ENCODE data around the gene MTMR2.
"Not testable (repeated sequence)": the region's sequence is repeated elsewhere in the genome, so short reads cannot be mapped to it uniquely, and the experiment has no call there.

Gene MTMR2

DNA sequence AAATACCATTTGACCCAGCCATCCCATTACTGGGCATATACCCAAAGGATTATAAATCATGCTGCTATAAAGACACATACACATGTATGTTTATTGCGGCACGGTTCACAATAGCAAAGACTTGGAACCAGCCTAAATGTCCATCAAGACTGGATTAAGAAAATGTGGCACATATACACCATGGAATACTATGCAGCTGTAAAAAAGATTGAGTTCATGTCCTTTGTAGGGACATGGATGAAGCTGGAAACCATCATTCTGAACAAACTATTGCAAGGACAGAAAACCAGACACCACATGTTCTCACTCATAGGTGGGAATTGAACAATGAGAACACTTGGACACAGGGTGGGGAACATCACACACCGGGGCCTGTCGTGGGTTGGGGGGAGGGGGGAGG lies 112.9 kb downstream of the MTMR2 start:
- DNase-seq (ENCODE audit: low spot score): not testable (repeated sequence)

DNA sequence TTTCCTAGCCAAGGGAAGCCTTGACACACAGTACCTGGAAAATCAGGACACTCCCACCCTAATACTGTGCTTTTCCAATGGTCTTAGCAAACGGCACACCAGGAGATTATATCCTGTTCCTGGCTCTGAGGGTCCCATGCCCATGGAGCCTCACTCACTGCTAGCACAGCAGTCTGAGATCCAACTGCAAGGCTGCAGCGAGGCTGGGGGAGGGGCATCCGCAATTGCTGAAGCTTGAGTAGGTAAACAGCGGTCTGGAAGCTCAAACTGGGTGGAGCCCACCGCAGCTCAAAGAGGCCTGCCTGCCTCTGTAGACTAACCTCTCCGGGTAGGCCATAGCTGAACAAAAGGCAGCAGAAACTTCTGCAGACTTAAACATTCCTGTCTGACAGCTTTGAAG lies 117.4 kb downstream of the MTMR2 start:
- not testable (repeated sequence) for DNase-seq (ENCODE audit: low spot score)

DNA sequence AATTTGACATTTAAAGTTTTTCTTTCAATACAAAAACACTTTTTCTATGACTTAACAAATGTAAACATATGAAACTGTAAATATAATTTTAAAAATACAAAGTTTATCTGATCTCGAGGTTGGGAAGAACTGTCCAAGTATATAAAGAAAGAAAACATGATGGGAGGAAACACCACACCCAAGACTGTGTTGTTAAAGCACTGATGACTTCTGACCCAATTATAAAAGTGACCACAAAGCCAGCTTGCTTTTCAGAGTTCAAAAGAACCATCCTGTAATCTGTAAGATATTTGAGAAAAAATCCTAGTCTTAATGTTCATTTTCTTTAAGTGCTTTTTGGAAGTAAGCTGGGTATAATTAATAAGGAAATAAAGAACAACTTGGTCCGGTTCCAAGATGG lies 118.0 kb downstream of the MTMR2 start:
- DNase-seq (ENCODE audit: low spot score): no peak

DNA sequence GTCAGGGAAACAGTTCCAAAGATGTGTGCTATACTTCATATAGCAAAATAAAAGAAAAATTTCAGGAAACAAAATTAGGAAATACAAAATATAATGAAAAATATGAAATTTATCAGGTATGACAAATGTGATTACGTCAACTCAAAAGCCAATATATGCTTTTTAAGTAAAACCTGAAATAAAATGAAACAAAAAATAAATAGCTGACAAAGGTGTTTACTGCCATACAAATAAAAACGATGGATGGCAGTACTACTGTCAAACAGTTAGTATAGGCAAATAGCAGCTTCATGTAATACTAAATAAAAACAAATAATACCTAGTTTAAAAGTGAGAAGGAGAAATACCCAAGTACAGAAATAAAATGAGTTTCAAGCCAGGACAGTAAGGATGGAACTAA lies 119.9 kb downstream of the MTMR2 start:
- DNase-seq (ENCODE audit: low spot score): no peak

DNA sequence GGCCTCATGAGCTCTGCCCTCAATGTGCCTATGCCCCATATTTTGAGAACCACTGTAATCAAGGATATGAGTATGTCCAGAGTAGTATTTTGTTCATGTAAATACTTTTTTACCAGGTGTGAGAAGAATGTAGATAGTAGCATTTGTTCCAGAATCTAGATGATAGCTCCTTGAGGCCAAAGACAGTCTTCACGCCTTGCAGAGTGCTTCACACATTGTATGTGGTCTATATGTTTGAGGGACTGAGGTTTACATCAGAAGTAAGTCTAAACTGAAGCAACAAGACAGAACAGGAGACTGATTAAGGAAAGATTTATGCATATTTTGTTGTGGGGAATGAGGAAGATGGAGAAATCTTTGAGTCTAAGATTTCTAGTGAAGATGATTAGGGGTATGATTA lies 121.1 kb downstream of the MTMR2 start:
- no peak for DNase-seq (ENCODE audit: low spot score)

DNA sequence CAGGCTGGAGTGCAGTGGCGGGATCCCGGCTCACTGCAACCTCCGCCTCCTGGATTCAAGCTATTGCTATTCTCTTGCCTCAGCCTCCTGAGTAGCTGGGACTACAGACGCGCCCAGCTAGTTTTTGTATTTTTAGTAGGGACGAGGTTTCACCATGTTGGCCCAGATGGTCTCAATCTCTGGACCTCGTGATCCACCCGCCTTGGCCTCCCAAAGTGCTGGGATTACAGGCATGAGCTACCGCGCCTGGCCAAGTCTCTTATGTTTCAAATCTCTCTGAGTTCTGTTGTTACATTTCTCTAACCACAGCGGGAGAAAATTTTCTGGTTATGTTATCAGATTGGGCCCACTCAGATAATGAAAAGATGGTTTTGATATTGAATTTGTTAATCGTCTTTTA lies 123.5 kb downstream of the MTMR2 start:
- DNase-seq (ENCODE audit: low spot score): no peak

DNA sequence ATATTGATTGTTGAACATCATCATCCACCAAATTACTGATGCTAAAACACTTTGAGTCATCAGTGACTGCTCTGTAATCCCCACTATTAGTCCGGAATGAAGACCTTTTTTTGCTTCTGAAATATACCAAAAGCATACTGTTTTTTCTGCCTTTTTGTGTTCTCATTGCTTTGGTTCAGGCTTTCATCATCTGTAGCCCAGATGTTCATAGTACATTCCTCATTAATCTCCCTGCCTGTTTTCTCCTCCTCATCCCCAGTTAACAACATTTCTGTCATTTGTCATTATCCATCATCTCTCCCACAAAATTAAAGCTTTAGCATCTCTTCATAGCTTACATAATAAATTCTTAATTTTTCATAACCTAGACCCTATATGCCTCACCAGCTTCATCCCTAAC lies 124.4 kb downstream of the MTMR2 start:
- DNase-seq (ENCODE audit: low spot score): no peak

DNA sequence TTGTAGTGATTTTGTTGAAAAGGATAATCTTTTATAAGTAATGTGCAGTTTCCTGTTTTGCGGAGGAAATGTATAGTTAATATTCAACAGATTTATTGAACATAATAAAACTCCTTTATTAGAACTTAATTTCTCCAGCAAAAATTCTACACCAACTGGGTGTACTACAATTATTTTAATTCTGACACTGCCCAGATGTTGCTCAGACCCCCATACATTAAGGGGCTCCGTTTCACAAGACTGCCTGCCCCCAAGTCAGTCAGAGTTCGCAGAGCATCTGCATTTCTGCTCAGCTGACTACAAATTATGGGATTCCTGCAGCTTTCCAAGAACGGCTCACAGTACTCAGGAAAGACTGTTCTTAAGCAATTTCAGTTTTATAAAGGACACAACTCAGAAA lies 127.4 kb downstream of the MTMR2 start:
- DNase-seq (ENCODE audit: low spot score): no peak

DNA sequence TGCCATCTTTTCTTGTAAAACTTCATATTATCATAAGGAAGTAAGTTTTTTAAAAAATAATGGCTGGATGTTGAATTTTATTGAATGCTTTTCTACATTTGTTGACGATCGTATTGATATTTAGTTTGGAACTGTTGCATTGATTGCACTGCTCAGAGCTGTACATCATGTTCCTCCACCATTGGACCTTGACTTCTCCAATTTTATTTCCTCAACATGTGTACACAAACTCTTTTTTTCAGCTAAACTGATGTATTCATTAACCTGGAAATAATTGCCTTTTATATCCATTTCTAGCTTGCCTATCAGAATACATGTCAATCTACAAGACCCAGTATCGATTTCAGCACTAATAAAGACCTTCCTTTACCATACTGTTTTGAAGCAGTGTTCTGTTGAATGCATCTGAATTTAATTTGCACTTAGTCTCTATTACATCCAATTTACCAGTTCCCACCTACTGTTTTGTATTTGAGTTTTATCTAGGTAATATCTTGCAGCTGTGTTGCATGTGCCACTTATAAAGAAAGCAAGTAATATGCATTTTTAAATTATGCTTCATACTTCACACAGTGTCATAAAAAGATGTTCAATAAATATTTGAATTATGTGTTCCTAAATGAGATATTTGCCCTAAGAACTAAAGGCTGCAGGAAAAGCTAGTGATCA lies 128.1 kb downstream of the MTMR2 start:
- DNase-seq (ENCODE audit: low spot score): no peak

DNA sequence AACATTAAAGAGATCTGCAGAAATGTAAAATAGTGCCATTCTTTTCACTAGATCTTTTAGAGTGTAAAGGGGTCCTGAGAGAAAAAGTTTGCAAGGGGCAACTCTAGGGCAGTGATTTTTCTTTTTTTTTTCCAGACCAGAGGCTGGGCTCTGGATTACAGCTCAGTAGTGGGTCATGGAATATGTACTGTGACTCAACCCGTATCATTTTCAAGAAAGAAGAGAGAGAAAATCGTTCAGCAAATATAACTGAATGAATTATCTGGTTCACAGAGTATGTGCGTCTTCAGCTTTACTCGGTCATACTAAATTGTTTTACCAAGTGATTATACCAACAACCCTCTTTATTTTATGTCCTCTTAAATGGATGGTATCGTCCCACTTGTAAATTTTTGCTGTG lies 129.8 kb downstream of the MTMR2 start:
- no peak for DNase-seq (ENCODE audit: low spot score)

DNA sequence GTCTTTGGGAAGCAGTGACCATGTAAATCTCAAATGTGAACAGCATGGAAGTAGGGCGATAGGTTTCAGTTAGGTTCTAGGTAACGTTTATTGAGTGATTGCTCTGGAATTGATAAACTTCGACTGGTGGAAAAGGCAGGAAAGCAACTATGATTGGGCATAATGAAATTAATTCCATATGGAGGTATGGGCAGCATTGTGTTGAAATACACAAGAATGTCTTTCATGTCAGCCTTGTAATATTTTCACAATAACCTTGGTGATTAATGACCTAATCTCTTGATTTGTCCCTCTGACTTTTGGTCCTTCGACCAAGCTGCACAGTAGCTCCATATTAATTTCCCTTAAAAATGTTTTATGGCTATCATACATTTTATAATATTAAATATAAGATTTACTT lies 130.8 kb downstream of the MTMR2 start:
- no peak for DNase-seq (ENCODE audit: low spot score)

DNA sequence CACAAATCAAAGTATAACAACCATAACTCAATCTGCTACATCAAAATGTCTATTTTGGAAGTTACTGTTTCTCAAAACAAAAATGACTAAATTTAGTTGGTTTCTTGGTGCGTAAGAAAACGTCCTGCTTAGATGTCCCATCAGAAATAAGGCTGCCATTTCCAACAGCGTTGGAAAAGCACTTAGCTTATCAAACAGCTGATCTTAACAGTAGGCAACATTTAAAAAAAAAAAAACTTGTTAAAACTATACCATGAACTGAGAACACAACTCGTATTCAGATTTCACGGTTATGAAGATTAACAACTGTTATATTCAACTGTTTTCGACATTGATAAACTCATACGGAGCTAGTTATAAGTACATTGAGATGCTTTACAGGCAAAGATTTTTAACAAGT lies 131.2 kb downstream of the MTMR2 start:
- DNase-seq (ENCODE audit: low spot score): no peak

DNA sequence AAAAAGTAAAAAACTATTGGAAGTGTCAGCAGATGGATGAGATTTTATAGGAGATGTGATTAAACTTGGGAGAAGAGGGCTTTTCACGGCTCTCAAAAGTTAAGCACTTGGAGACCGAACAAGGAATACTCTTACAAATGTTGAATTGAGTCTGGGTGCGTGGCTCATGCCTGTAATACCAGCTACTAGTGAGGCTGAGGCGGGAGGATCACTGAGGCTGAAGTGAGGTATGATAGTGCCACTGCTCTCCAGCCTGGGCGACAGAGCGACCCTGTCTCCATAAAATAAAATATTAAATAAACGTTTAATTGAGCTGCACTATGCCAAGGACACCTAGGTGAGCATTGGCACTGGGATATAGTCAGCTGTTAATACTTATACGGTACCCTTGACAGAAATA lies 131.7 kb downstream of the MTMR2 start:
- no peak for DNase-seq (ENCODE audit: low spot score)

DNA sequence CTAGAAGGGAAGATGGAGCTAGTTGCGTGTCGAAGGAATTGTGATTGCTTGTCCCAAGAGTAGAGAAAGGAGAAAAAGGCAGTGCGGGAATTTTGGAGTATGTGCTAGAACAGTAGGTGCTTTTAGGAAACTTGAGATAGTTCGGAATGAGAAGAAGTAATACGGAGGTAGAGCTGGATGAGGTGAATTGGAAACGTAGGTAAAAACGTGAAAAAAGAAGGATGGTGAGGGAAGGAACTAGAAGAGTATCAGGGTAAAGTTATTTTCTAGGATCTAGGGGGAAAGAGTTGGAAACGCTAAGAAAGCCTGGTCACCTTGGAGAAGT lies 132.2 kb downstream of the MTMR2 start:
- DNase-seq (ENCODE audit: low spot score): no peak

DNA sequence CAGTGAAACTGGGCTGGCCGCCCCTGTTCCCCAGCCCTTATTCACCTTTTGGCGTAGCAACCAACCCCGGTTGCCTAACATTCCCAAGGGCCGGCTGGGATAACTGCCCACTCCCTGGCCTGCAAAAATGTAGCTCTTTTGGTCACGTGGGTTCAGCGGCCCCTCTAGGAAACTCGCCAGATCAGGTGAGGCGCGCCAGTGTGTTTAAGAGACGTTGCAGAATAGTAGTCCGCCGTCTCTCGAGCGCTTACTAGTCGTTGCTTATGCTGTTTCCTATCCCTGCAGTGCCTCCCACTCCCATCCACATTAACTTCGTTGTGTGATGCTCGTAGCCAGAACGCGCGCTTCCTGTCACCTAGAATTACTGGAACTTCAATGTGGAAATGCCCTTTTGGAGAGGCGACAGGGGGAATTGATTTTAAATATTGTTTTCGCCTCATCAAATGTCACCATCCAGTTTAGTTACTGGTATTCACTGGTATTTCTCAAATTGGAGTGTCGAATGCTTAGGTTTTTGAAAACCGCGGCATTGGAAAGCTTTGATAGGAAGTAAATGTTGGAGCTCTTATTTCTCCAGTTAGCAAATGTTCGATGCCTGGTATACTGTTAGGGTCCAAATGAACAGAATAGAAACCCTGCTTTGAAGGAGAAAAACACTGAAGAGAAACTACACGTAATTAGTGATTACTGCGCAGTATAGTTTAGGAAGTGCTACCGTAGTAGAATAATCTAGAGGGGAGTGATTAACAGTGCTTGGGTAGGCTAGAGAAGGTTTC lies 132.8 kb downstream of the MTMR2 start:
- peak; percentile 62 for DNase-seq (ENCODE audit: low spot score)

DNA sequence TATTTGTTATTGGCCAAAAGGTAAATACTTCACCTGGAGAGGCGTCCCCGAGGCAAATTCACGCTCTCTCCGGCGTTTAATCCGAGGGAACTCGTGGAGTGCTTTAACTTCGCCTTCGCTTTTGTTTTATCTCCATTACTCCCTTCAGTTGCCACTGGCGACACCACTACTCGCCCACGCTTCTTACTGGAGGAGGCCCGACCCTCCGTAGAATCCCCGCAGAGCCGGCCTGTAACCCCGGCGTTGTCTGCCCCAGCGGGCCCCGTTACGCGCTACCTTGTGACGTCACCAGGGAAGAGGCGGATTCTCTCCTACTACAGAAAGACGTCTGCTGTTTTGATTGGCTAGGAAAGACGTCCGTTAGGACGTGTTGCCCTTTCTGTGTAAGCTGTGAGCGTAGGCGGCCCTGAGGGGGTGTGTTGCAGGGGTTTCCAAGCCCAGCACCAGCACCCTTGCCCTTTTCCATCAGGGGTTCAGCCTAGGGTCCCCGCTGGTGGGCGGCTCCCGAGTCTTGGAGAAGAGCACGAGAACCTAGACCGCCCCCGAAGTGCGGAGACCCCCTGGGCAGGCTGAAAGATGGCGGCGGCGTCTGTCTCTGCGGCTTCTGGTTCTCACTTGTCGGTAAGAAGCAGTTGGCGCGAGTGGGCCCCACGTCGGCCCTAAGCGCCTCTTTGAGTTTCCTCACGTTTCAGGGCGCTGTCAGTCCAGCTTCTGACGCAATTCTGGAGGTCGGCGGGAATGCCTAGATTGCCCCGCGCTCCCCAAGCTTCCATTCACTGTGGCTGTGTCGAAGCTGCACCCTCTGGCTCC lies 133.6 kb downstream of the MTMR2 start, which contains the start of gene CEP57:
CEP57 (plus strand) TSS at position 376 of the 810 bp plus-strand sequence; CDS start at position 577, 201 bp downstream.
- DNase-seq (ENCODE audit: low spot score): peak; percentile 99

DNA sequence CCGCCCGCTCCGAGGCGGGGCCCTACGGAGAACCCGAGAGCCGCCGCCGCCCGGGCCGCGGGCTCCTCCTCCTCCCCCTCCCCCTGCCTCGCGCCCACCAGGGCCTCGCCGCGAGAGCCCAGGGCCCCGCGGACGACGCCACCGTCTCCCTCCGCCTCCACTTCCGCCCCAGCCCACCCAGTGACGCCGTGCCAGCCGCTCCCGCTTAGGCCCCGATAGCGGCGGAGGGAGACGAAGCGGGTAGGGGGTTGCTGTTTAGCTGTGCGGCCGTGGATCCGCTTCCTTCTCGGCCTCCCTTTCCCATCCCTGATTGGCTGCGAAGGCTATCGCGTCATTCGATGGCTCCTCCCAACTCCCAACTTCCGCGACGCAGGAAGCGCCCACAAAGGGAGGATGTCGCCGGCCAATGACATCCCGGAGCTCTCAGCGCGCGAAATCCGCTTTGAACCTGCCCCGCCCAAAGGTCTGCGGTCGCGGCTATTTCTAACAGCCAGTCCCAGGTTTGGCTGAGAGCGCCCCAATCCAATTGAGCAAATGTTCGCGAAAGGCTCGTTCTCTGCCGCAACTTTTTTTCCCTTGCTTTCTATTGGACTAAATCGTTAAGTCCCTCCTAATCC lies 134.3 kb downstream of the MTMR2 start, which contains the start of gene FAM76B:
FAM76B (minus strand) TSS at position 277 of the 617 bp plus-strand sequence. CDS start 304 bp downstream, outside the sequence.
- peak; percentile 99 for DNase-seq (ENCODE audit: low spot score)

DNA sequence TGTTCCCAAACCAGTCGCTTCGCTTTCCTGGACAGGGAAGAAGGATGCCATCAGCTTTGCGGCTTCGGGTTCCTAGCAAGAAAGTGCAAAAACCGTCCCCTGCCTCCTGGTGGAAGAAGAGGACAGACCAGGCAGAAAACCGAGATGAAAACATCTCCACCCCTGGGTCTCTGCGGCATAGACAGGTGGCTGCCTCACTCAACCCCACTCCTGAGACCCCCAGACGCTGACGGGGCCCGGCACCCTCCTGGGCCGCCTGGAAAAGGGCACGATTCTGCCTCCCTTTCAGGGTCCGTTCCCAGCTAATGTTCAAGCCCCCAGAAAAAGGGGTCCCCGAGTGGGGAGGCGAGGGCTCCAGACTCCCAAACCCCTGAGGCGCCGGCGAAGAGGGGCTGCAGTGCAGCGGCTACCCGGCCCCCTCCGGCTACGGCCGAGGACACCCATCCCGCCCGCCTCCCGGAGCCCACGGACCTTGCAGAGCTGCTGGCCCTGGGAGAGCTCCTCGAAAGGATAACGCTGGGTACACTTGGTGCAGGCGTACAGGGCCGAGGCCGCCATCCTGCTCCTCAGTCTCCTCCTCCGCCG lies 134.9 kb downstream of the MTMR2 start:
- peak; percentile 66 for DNase-seq (ENCODE audit: low spot score)
